Activated naive CD8-positive, alpha-beta T cell treated with anti-CD3 and anti-CD28 coated beads for 36 hours (primary cell): ENCODE data around the gene AGO3. TPM values are rescaled to one million over a fixed set of nuclear protein-coding genes. Genes with fewer than 3 reads are reported as not detected.

Experiments used
- DNase-seq: peaks from one replicate; pipeline ENCODE4 v3.0.0; 2021
- H3K27ac Mint-ChIP-seq: one replicate; pipeline ENCODE4 v1.8.0; 2022; ENCODE audit warnings: mild to moderate bottlenecking, moderate library complexity, mixed read lengths
- H3K27me3 Mint-ChIP-seq: one replicate; pipeline ENCODE4 v1.8.0; 2022; ENCODE audit warnings: mild to moderate bottlenecking, mixed read lengths
- H3K36me3 Mint-ChIP-seq: one replicate; pipeline ENCODE4 v1.8.0; 2021; ENCODE audit warnings: mild to moderate bottlenecking, mixed read lengths
- H3K4me1 Mint-ChIP-seq: one replicate; pipeline ENCODE4 v1.8.0; 2021; ENCODE audit warnings: mixed read lengths
- H3K4me3 Mint-ChIP-seq: one replicate; pipeline ENCODE4 v1.8.0; 2022; ENCODE audit warnings: mild to moderate bottlenecking, moderate library complexity, mixed read lengths
- H3K9me3 Mint-ChIP-seq: one replicate; pipeline ENCODE4 v1.8.0; 2022; ENCODE audit warnings: mixed read lengths
- total RNA-seq, 2 experiments: library from RNA; stranded (reverse); gene quantifications; one replicate each; pipeline ENCODE4 v1.2.3, GENCODE V29; 2021

The AGO3 gene
- total RNA-seq, 2 experiments from 2014 or later, result 24.5 to 26.0 TPM

GRCh38 chr1:35899941-35900340 lies 31.0 kb upstream of the AGO3 start:
- no peak overlapping the region for H3K27ac Mint-ChIP-seq
- DNase-seq, result no peak
- H3K36me3 Mint-ChIP-seq, result peaks cover 12% of the 10 kb centered on the region
- H3K9me3 Mint-ChIP-seq, result no peaks in the 10 kb centered on the region
- H3K4me1 Mint-ChIP-seq, result no peaks in the 10 kb centered on the region
- H3K4me3 Mint-ChIP-seq, result no peak overlapping the region
- no peaks in the 10 kb centered on the region for H3K27me3 Mint-ChIP-seq

- Mint-ChIP-seq H3K36me3 (peaks cover 13% of the 10 kb centered on the region), H3K27me3 (no peaks in the 10 kb centered on the region), H3K27ac (no peak overlapping the region), H3K9me3 (no peaks in the 10 kb centered on the region), H3K4me3 (no peak overlapping the region), H3K4me1 (no peaks in the 10 kb centered on the region)
- no peak for DNase-seq
These were observed 29.7 kb upstream of the AGO3 start for GRCh38 chr1:35901235-35901634.

GRCh38 chr1:35902671-35903070 lies 28.2 kb upstream of the AGO3 start:
- H3K9me3 Mint-ChIP-seq, result no peaks in the 10 kb centered on the region

GRCh38 chr1:35914717-35915116 lies 16.2 kb upstream of the AGO3 start:
- Mint-ChIP-seq H3K27ac (no peak overlapping the region), H3K36me3 (peaks cover 8% of the 10 kb centered on the region), H3K4me3 (no peak overlapping the region), H3K9me3 (no peaks in the 10 kb centered on the region), H3K4me1 (no peaks in the 10 kb centered on the region), H3K27me3 (no peaks in the 10 kb centered on the region)
- DNase-seq, result no peak

More at GRCh38 chr1:35902671-35903070, 28.2 kb upstream of the AGO3 start:
- no peaks in the 10 kb centered on the region for H3K27me3 Mint-ChIP-seq
- H3K4me1 Mint-ChIP-seq, result no peaks in the 10 kb centered on the region
- H3K36me3 Mint-ChIP-seq, result peaks cover 15% of the 10 kb centered on the region
- no peak overlapping the region for H3K4me3 Mint-ChIP-seq
- H3K27ac Mint-ChIP-seq, result no peak overlapping the region
- DNase-seq, result no peak

- Mint-ChIP-seq H3K4me1 (no peaks in the 10 kb centered on the region), H3K9me3 (no peaks in the 10 kb centered on the region), H3K4me3 (no peak overlapping the region), H3K27ac (no peak overlapping the region), H3K36me3 (peaks cover 9% of the 10 kb centered on the region), H3K27me3 (no peaks in the 10 kb centered on the region)
- DNase-seq, result no peak
These were observed 15.2 kb upstream of the AGO3 start for GRCh38 chr1:35915693-35916092.

GRCh38 chr1:35923791-35924221 lies 7.1 kb upstream of the AGO3 start:
- Mint-ChIP-seq H3K4me3 (no peak overlapping the region), H3K4me1 (peaks cover 2% of the 10 kb centered on the region), H3K27ac (no peak overlapping the region), H3K9me3 (no peaks in the 10 kb centered on the region), H3K27me3 (no peaks in the 10 kb centered on the region), H3K36me3 (peaks cover 2% of the 10 kb centered on the region)
- DNase-seq, result no peak

GRCh38 chr1:35924838-35925237 lies 6.1 kb upstream of the AGO3 start:
- Mint-ChIP-seq H3K27ac (peak overlapping the region; percentile 26), H3K27me3 (no peaks in the 10 kb centered on the region), H3K4me1 (peaks cover 10% of the 10 kb centered on the region), H3K36me3 (peaks cover 2% of the 10 kb centered on the region), H3K4me3 (no peak overlapping the region), H3K9me3 (no peaks in the 10 kb centered on the region)
- DNase-seq, result no peak

- no peaks in the 10 kb centered on the region for H3K27me3 Mint-ChIP-seq
- DNase-seq, result no peak
- H3K36me3 Mint-ChIP-seq, result no peaks in the 10 kb centered on the region
- no peak overlapping the region for H3K27ac Mint-ChIP-seq
- H3K9me3 Mint-ChIP-seq, result no peaks in the 10 kb centered on the region
- peaks cover 14% of the 10 kb centered on the region for H3K4me1 Mint-ChIP-seq
- no peak overlapping the region for H3K4me3 Mint-ChIP-seq
These were observed 5.2 kb upstream of the AGO3 start for GRCh38 chr1:35925741-35926140.

GRCh38 chr1:35927472-35927871 lies 3.4 kb upstream of the AGO3 start:
- DNase-seq, result no peak
- H3K27me3 Mint-ChIP-seq, result no peaks in the 10 kb centered on the region
- H3K27ac Mint-ChIP-seq, result no peak overlapping the region
- H3K9me3 Mint-ChIP-seq, result no peaks in the 10 kb centered on the region
- H3K4me3 Mint-ChIP-seq, result no peak overlapping the region
- peaks cover 18% of the 10 kb centered on the region for H3K4me1 Mint-ChIP-seq
- no peaks in the 10 kb centered on the region for H3K36me3 Mint-ChIP-seq

- Mint-ChIP-seq H3K4me1 (peaks cover 27% of the 10 kb centered on the region), H3K4me3 (peak overlapping the region; percentile 93), H3K27me3 (no peaks in the 10 kb centered on the region), H3K9me3 (no peaks in the 10 kb centered on the region), H3K36me3 (peaks cover 2% of the 10 kb centered on the region), H3K27ac (peak overlapping the region; percentile 93)
- peak; percentile 44 for DNase-seq
These were observed 944 bp upstream of the AGO3 start for GRCh38 chr1:35929730-35930592.

GRCh38 chr1:35931446-35932157 lies 697 bp downstream of the AGO3 start:
- H3K27ac Mint-ChIP-seq, result peak overlapping the region; percentile 89
- no peaks in the 10 kb centered on the region for H3K27me3 Mint-ChIP-seq
- H3K9me3 Mint-ChIP-seq, result no peaks in the 10 kb centered on the region
- peaks cover 35% of the 10 kb centered on the region for H3K4me1 Mint-ChIP-seq
- peaks cover 2% of the 10 kb centered on the region for H3K36me3 Mint-ChIP-seq
- no peak for DNase-seq
- H3K4me3 Mint-ChIP-seq, result peak overlapping the region; percentile 91

- Mint-ChIP-seq H3K4me1 (peaks cover 40% of the 10 kb centered on the region), H3K36me3 (peaks cover 2% of the 10 kb centered on the region), H3K9me3 (no peaks in the 10 kb centered on the region), H3K4me3 (peak overlapping the region; percentile 91), H3K27ac (no peak overlapping the region), H3K27me3 (no peaks in the 10 kb centered on the region)
- no peak for DNase-seq
These were observed 1.3 kb downstream of the AGO3 start for GRCh38 chr1:35932158-35932636.

GRCh38 chr1:35932941-35933340 lies 2.0 kb downstream of the AGO3 start:
- Mint-ChIP-seq H3K9me3 (no peaks in the 10 kb centered on the region), H3K4me3 (peak overlapping the region; percentile 91), H3K27me3 (no peaks in the 10 kb centered on the region), H3K4me1 (peaks cover 40% of the 10 kb centered on the region), H3K27ac (no peak overlapping the region), H3K36me3 (peaks cover 2% of the 10 kb centered on the region)
- no peak for DNase-seq

GRCh38 chr1:35935442-35936388 lies 4.8 kb downstream of the AGO3 start:
- peaks cover 2% of the 10 kb centered on the region for H3K36me3 Mint-ChIP-seq
- H3K4me3 Mint-ChIP-seq, result no peak overlapping the region
- H3K9me3 Mint-ChIP-seq, result no peaks in the 10 kb centered on the region
- H3K27me3 Mint-ChIP-seq, result no peaks in the 10 kb centered on the region
- H3K27ac Mint-ChIP-seq, result no peak overlapping the region
- no peak for DNase-seq
- H3K4me1 Mint-ChIP-seq, result peaks cover 30% of the 10 kb centered on the region
